ENCODE measurements around the gene SAMD13. TPM values are rescaled to one million over a fixed set of nuclear protein-coding genes. Genes with fewer than 3 reads are reported as not detected.

The SAMD13 gene
- total RNA-seq, 1 experiment from 2014 or later = 0.61 TPM

DNA sequence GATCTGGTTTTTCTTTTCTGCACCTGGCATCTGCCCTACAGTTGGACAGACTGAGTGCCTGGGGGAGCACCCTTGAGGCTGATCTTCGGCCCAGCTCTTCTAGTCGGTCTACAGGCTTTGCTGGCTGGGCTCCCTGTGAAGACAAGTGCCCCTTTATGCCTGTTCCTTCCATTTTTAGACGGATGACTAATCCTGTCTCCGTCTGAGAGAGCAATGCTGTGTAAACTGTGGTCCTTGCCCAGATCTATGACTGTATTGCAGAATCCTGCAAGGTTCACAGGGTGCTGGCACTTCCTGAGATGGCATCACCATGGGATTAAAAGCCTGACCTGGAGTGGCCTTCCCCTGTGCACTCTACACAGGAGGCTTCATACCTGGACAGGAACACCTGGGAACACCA is 47.6 kb upstream of the SAMD13 start:
- H3K9me3 ChIP-seq (ENCODE audit: control insufficient read depth, low read depth, low read length) = no peaks in the 10 kb centered on the region
- Mint-ChIP-seq H3K27ac (no peak overlapping the region), H3K36me3 (ENCODE audit: insufficient read depth in 1 of 3, low read depth in 3 of 3) (peaks cover 0 to 14% (median 2%) of the 10 kb centered on the region in 3 experiments; a peak in 2 of 7 replicates), H3K9me3 (peaks cover 10 to 12% of the 10 kb centered on the region in 2 experiments), H3K4me3 (no peak overlapping the region), H3K4me1 (peaks cover 15 to 18% of the 10 kb centered on the region in 2 experiments), H3K27me3 (ENCODE audit: low read depth) (peaks cover 4% of the 10 kb centered on the region)
- no peaks in the 10 kb centered on the region for H4K20me1 ChIP-seq (ENCODE audit: control insufficient read depth, insufficient read depth, insufficient read length)
- no peaks in the 10 kb centered on the region for H3K23me2 ChIP-seq (ENCODE audit: insufficient read length, low read depth, low read length, poor library complexity, severe bottlenecking)
- H2BK5ac ChIP-seq (ENCODE audit: insufficient read length, low read length) = no peak overlapping the region
- no peaks in the 10 kb centered on the region for H3K79me1 ChIP-seq (ENCODE audit: insufficient read depth, low read depth, low read length, poor library complexity, severe bottlenecking)
- no peak overlapping the region for H3K23ac ChIP-seq (ENCODE audit: insufficient read length, low read depth, low read length)
- TF ChIP-seq, protein P1, sequence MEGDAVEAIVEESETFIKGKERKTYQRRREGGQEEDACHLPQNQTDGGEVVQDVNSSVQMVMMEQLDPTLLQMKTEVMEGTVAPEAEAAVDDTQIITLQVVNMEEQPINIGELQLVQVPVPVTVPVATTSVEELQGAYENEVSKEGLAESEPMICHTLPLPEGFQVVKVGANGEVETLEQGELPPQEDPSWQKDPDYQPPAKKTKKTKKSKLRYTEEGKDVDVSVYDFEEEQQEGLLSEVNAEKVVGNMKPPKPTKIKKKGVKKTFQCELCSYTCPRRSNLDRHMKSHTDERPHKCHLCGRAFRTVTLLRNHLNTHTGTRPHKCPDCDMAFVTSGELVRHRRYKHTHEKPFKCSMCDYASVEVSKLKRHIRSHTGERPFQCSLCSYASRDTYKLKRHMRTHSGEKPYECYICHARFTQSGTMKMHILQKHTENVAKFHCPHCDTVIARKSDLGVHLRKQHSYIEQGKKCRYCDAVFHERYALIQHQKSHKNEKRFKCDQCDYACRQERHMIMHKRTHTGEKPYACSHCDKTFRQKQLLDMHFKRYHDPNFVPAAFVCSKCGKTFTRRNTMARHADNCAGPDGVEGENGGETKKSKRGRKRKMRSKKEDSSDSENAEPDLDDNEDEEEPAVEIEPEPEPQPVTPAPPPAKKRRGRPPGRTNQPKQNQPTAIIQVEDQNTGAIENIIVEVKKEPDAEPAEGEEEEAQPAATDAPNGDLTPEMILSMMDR (conservative IDR thresholded peaks at IDR 0.05) = no peak
- no peak overlapping the region for H3K14ac ChIP-seq (ENCODE audit: insufficient read depth, low read length)
- H3K4me1 ChIP-seq (ENCODE audit: insufficient read depth, low read length) = peaks cover 3% of the 10 kb centered on the region
- no CpG with 5 or more reads among the region's 4 CpGs for WGBS (ENCODE audit: extremely low coverage, insufficient read length, low lambda C conversion rate)
- no peak overlapping the region for H4K5ac ChIP-seq (ENCODE audit: insufficient read length, low read depth, low read length)
- no peak overlapping the region for H2BK20ac ChIP-seq (ENCODE audit: low read depth, low read length, poor library complexity, severe bottlenecking)
- H3K27me3 ChIP-seq (ENCODE audit: insufficient read depth, low read length) = no peaks in the 10 kb centered on the region
- no peak overlapping the region for H3K9ac ChIP-seq (ENCODE audit: extremely low read depth, insufficient read length, low read length)
- no peak overlapping the region for H2AFZ ChIP-seq (ENCODE audit: low read length)
- H3K27ac ChIP-seq (ENCODE audit: insufficient read length, low read depth, low read length) = no peak overlapping the region
- no peak overlapping the region for H3K4ac ChIP-seq (ENCODE audit: low read depth, low read length)
- no peak overlapping the region for H3K4me2 ChIP-seq (ENCODE audit: insufficient read depth, insufficient read length, low read length)
- no peak overlapping the region for H2BK15ac ChIP-seq (ENCODE audit: low read depth, low read length)
- no peak overlapping the region for H3K18ac ChIP-seq (ENCODE audit: insufficient read length, low read depth, low read length)
- H4K8ac ChIP-seq (replicated peaks; ENCODE audit: insufficient read length, low read depth, low read length) = no peak overlapping the region
- no peak overlapping the region for H4K91ac ChIP-seq (ENCODE audit: insufficient read length, low read depth, low read length)
- H3K56ac ChIP-seq (ENCODE audit: insufficient read length, low read depth, low read length) = no peak overlapping the region
- no peaks in the 10 kb centered on the region for H3K79me2 ChIP-seq (ENCODE audit: insufficient read depth, low read length)
- DNase-seq = no peak
- H2BK120ac ChIP-seq (ENCODE audit: low read depth, low read length, poor library complexity, severe bottlenecking) = no peak overlapping the region
- no peak overlapping the region for H2BK12ac ChIP-seq (ENCODE audit: insufficient read length, low read depth, low read length)
- H2AK5ac ChIP-seq (ENCODE audit: insufficient read length, low read length) = no peak overlapping the region
- no peak overlapping the region for H3T11ph ChIP-seq (ENCODE audit: low read length)
